ENCODE measurements around the gene VILL.
A peak's percentile ranks its signal among the peaks of the same experiment; 100 is the strongest.

The VILL gene

DNA sequence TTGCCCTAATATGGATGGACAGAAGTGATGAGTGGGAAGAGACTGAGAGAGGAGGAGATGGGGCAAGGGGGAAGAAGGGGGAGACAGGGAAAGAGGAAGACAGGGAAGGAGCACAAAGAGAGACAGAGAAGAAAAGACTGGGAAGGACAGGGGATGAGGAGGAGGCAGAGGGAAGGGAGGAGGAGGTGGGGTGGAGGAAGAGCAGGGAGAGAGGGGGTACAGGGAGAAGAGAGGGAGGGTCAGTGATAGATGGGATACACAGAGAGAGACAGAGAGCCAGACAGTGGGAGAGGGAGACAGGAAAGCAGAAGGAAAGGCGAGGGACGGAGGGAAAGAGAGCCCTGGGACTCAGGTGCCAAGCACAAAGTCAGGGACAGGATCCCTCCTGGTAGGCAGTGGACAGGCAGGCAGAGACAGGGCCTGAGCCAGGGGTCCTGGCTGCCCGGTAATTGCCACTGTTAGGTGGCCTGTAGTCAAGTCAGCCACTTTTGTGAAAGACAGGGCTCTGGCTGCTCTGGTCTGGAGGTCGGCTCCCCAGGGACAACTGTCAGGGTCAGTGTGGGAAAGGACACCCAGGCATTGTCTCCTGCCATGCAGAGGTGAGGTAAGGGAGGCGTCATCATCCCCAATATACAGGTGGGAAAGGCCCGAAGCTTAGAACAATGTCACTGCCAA is 9.8 kb downstream of the VILL start:
- DNase-seq (ENCODE audit: low spot score) = no peak

DNA sequence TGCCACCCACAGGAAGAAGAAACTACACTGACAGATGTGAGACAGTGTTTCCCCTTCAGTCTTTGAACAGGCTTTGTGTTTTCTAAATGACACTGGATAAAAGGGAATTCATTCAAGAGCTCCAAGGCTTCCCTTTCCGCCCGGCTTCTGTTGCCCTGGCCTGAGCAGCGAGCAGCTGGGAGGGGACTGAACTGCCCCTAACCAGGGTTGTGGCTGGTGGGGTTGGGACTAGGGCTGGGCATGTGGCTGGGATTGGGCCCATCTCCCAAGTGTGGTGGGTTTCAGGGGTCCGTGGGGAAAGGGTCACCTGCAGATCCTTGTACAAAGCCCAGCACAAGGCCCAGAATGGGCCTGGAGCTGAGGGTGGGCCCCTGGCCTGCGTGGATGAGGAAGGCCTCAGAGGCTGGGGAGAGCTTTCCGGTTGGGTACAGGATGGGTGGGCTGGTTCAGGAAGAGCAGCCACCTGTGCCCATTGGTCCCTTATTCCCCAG is 10.4 kb downstream of the VILL start:
- no peak for DNase-seq (ENCODE audit: low spot score)

DNA sequence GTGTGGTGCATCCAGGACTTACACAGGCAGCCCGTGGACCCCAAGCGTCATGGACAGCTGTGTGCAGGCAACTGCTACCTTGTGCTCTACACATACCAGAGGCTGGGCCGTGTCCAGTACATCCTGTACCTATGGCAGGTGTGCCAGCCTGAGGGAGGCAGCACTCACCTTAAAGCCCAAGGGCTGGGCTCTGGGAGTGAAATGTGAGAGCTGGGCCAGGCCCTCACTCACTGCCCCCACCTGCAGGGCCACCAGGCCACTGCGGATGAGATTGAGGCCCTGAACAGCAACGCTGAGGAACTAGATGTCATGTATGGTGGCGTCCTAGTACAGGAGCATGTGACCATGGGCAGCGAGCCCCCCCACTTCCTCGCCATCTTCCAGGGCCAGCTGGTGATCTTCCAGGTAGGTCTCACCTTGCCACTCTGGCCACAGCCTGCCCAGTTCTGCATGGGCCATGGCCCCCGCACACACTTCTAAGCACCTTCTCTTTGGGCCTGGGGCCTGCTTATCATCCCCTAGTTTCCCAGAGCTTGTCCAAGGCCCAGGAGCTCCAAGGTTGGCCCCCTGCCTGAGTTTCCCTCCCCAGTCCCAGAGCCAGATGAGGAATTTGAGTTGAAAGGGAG is 11.0 kb downstream of the VILL start:
- no peak for DNase-seq (ENCODE audit: low spot score)

DNA sequence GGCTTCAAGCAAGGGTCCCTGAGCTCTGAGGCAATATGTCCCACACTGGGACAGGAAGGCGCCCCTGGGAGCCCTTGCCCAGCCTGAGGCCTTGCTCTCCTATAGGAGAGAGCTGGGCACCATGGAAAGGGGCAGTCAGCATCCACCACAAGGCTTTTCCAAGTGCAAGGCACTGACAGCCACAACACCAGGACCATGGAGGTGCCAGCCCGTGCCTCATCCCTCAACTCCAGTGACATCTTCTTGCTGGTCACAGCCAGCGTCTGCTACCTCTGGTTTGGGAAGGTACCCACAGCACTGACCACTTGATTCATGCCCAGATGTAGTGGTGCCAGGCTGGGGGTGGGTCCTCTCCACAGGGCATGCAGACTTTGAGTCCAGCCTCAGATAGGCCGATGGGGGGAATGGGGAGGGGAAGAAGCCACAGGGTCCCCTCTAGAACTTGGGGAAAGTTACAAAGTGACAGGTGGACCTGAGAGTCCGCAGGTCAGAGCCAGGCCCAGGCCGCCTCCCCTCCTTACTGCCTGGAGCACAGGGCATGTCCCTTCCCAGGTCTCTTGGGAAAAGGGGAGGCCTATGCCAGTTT is 11.8 kb downstream of the VILL start:
- DNase-seq (ENCODE audit: low spot score) = no peak

DNA sequence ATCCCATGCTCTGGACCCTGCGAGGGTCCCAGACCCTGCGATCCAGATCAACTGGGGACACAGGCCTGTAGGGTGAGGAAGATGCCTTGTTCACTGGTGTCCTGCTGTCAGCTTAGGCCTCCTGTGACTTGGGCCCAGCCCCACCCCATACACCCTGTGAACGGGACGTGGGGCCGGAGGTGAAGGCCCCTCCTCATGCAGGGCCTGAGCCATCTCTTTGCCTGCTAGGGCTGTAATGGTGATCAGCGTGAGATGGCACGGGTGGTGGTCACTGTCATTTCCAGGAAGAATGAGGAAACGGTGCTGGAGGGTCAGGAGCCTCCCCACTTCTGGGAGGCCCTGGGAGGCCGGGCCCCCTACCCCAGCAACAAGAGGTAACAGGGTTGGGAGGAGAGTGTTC is 12.4 kb downstream of the VILL start:
- no peak for DNase-seq (ENCODE audit: low spot score)

DNA sequence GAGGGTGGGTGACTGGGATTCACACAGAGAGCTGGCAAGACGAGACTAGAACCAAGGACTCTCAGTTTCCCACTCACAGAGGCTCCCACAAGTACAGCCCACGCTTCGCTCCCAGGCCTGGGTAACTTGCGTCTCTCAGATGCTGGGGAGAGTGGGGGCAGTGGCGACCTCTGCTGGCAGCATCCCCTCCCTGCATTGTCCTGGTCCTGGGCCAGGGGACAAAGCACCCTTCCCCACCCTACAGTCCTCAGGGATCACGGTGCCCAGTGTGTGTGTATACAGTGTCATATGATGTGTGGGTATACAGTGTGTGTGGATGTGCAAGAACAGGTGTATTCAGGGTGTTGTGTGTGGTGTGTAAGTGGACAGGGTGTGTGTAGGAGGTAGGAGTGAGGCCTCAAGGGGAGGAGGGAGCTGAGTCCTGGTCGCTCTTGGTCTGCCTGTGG is 12.8 kb downstream of the VILL start:
- DNase-seq (ENCODE audit: low spot score) = peak; percentile 48

DNA sequence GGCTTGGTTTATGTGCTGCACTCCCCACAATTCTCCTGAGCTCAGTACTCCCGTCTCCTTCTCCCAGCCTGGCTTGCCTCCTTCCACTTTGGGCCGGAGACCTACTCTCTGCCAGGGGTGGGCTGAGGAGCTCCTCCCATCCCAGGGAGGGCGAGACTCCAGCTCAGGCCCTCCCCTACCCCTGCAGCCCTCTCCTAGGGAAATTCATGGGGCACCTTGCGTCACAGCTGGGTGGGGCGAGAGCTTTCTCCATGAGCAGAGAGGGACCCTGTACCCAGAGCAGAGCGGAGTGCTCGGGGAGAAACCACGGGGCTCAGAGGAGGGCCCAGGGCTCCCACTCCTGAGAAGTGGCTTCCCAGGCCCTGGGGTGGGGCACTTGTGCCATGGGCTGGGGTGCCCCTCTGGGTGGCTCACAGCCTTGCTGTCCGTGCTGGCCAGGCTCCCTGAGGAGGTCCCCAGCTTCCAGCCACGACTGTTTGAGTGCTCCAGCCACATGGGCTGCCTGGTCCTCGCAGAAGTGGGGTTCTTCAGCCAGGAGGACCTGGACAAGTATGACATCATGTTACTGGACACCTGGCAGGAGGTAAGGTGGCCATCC is 13.3 kb downstream of the VILL start:
- DNase-seq (ENCODE audit: low spot score) = no peak

DNA sequence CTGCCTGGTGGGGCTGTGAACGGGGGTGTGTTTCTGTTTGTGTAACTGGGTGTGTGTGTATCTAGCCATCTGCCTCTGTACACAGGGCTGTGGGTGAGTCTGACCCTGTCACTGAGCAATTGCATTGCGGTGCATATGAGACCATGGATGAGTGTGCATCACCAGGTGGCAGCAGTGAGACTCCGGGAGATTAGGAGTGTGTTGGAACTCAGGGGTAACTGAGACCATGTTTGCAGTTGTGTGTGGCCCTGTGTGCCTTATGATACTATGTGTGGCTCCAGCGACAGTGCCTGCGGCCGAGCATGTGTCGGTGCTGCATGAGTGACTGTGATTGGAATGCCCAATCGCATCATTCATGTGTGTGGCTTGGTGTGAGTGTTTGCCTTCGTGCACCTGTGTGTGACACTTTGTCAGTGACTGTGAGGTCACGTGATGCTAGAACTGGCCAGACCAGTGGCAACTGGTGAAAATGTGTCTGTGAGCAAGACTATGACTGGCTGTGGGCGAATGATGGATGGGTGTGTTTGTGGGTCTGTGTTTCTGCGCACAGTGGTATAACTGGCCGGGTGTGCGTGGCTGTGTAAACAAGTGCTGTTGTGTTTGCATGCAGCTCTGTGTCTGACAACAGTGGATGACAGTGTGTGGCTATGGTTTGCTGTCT is 14.0 kb downstream of the VILL start:
- DNase-seq (ENCODE audit: low spot score) = peak; percentile 34

DNA sequence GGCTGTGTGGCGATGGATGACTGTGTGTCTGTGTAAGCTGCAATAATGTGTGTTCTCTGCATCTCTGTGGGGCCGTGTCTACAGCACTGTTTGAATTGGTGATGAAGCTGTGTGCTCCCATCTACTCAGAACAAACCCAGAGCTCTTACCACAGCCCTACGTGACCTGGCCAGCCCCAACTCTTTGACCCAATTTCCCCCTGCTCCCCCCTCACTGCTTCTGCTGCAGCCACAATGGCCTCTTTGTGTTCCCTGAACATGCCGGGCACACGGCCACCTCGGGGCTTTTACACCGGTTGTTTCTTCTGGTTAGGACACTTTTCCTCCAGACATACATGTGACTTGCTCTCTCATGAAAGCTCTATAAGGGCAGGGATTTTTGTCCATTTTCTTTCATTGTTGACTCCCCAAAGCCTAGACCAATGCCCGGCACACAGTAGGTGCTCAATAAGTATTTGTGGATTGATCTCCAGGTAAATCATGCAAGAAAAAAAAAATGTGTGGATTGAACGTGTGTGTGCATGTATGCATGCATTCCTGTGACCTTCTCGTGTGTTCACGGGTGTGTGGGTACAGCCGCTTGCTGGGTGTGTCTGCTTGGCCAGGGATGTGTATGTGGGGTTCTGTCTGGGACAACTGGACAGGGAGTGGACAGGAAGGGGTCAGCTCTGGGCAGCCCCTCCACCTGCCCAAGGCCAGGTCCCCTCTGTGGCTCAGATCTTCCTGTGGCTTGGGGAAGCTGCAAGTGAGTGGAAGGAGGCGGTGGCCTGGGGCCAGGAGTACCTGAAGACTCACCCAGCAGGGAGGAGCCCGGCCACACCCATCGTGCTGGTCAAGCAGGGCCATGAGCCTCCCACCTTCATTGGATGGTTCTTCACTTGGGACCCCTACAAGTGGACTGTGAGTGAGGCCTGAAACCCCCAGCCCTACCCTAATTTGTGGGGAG is 14.8 kb downstream of the VILL start:
- no peak for DNase-seq (ENCODE audit: low spot score)

DNA sequence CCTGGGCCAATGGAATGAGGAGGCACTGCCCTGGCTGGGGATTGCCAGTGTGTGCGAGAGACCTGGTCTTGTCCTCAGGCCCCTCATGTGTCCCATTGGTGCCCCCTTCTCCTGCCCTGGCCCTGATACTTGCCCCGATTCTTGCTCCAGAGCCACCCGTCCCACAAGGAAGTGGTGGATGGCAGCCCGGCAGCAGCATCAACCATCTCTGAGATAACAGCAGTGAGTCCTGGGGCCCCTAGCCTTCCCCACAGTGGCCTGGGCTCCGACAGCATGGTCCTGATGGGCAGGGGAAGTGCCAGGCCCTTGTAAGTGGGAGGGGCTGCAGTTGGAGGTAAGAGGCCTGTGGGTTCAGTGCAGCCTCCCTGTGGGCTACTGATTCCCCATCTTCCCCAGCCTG is 15.4 kb downstream of the VILL start:
- DNase-seq (ENCODE audit: low spot score) = no peak

DNA sequence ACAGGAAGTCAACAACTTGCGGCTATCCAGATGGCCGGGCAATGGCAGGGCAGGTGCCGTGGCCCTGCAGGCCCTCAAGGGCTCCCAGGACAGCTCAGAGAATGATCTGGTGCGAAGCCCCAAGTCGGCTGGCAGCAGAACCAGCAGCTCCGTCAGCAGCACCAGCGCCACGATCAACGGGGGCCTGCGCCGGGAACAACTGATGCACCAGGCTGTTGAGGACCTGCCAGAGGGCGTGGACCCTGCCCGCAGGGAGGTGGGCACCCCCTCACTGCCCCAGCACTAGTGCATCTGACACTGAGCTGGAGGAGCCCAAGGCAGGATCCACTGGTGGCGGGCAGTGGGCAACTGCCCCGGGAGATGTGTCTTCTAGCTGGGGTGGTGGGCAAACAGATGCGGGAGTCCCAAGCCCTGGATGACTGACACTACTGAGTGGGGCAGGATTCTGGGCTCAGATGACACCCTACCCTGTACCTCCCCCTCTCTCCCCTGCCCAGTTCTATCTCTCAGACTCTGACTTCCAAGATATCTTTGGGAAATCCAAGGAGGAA is 15.9 kb downstream of the VILL start:
- DNase-seq (ENCODE audit: low spot score) = no peak

DNA sequence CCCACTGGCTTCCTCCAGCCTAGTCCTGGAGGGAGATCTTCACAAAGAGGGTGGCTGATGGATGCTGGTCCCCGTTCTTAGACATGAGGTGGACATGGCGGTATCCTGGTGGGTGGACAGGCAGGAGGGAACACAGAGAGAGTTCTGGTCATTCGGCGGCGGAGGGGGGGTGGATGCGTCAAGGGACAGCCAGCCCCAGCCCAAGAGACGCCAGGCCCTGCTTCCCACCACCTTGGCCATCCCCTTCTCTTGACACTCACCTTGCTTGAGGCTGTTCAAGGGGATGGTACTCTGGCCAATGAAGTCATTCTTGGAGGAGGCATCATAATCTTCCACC is 17.1 kb downstream of the VILL start:
- DNase-seq (ENCODE audit: low spot score) = no peak

DNA sequence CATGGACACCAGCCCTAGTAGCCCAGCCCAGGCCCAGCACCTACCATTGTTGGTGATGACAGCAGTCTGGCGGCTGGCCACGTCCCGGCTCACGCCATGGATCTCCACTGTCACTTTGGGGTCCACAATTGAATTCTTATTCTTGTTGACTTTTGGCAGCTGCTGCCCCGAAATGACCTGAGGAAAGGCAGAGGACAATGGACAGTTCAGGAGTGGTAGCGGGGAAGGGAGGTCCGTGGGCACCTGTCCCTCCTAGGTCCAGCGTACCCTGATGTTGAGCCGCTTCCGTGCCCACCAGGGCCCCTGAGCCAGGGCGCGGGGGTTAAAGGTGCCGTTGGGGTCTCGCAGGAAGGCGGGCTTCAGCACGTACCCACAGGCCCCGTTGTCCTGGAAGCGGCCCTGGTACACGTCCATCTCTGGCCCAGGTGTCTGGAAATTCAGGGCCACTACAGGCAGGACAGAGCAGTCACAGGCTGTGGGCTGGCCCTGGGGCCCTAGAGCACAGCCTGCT is 17.7 kb downstream of the VILL start:
- no peak for DNase-seq (ENCODE audit: low spot score)

DNA sequence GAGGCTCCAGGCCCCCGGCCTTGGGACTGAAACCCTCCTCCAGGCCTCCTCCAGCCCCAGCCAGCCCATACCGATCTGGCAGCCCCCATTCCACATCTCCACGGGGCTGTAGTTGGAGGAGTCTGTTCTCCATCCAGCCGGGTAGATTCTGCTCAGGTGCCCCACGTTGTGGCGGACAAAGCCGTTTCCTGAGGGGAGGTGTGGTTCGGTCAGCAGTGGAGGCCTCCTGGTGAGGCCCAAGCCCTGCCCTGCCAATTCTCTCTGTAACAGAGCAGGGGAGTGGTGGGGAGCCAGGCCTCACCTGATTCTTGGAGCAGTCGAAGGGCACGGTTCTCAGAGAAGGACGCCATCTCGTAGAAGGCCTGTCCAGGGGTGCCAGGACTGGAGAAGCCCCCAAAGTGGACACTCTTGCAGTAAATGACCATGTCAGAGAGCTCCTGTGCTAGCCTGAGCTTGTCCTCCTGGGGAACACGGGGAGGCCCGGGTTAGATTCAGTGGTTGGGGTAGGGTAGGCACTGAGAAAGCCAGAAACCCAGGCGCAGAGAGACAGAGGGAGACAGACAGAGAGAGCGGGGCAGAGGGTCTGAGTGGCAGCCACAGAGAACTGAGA is 18.5 kb downstream of the VILL start:
- no peak for DNase-seq (ENCODE audit: low spot score)

DNA sequence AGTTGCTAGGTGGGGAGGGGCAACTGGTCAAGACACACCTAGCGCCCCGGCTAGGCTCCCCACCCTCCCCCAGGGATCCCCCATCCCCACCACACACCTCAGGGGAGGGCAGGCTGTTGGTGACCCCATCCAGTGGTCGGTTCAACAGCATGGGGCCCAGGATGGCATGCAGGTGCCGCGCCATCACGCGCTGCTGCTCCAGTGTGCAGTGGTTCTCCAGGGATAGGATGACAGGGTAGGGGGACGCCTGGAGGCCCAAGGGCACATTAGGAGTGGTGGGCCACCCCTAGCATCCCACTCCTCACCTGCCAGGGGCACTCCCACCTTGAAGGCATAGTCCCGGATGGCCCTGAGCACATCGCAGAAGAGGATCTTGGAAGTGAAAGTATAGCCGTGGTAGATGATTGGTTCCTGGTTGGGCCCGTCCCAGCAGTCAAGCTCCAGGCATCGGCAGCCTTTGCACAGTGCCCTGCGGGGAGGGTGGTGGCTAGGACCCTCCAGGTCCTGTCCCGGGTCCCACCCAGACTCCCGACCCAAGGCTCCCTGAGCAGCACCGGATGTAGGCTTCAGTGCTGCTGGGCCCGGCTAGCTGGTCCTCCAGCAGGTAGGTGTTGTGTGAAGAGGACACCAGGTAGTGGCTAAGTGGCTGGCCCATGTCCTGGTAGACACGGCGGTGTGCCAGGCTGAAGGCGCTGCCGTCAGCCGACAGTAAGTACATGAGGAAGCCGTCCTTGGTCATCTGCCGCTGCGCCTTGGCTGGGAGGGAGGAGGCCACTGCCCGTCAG is 19.4 kb downstream of the VILL start:
- no peak for DNase-seq (ENCODE audit: low spot score)

DNA sequence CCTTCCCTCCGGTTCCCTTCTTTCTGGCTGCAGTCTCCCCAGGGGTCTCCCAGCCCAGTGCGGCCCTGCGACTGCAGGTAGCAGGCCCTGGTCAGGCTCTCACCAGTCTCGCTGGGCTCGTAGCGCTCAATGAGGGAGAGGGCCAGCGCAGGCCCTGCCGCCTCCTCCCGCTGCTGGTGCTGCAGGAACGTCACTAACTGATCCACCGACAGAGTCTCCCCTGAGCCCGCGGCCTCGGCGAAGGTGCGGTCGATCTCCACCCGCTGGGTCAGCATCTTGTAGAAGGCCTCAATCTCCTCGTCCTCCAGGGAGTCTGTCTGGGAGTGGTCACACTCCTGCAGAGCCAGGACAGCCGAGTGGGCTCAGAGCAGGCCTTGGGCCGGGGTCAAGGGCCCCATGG is 20.5 kb downstream of the VILL start:
- DNase-seq (ENCODE audit: low spot score) = no peak

DNA sequence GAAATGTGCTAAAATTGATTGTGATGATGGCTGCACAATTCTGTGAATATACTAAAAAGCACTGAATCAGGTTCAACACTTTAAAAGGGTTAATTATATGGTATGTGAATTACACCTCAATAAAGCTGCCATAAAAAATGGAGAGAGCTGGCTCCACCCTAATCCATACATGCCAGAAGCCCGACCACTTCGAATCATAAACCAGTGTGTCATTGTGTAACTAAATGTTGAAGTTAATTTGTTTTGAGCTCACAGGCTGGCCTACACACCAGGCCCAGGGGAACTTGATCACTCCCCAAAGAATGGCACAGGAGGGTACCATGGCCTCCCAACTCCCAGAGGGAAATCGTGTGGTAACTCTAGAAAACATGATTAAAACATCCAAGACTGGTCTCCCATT is 24.9 kb downstream of the VILL start:
- DNase-seq (ENCODE audit: low spot score) = no peak

DNA sequence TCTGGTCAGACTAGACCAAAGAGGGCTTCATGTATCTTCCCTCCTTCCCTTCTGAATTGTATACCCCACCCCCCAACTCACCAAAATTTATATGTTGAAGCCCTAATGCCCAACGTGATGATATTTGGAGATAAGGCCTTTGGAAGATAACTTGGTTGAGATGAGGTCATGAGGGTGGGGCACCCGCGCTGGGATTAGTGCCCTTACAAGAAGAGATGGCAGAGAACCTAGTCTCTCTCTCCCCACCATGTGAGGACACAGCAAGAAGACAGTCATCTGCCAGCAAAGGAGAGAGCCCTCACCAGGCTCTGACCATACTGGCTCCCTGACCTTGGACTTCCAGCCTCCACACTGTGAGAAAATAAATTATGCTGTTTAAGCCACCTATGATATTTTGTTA is 25.4 kb downstream of the VILL start:
- no peak for DNase-seq (ENCODE audit: low spot score)

DNA sequence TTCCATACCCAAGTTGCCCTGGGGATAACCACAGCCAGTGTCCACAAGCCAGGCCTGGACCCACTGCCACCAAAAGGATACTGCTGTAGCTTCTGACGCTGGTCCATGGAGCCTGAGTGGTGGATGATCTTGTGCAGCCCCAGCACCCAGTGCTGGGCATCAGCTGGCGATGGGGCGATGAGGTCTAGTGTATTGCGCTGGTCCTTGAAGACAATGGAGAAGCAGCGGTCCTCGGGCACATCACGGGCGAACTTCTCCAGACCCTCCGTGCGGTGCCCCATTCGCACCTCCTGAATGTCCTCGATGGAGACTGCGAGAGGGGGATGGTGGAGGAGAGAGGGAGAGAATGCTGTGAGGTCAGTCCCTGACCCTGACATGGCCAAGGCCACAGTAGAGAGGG is 25.8 kb downstream of the VILL start:
- no peak for DNase-seq (ENCODE audit: low spot score)

All from SK-N-DZ (cell line).